HG02623 (cell line): Measurements from ENCODE around the gene TPPP2.
"Not testable (repeated sequence)": the region's sequence is repeated elsewhere in the genome, so short reads cannot be mapped to it uniquely, and the experiment has no call there.

Experiments used
- ATAC-seq: cut with Tn5 transposase; IDR thresholded peaks from one replicate; pipeline ENCODE4 v1.9.1; 2021; ENCODE audit warnings: moderate library complexity; ENCODE audit not compliant: unreplicated experiment

Gene TPPP2

GRCh38 chr14:21037156-21037555, 7.1 kb downstream of the TPPP2 start:
- ATAC-seq, result no peak

- ATAC-seq, result no peak
These were observed 8.7 kb downstream of the TPPP2 start for GRCh38 chr14:21038441-21039422.

- no peak for ATAC-seq
These were observed 9.8 kb downstream of the TPPP2 start for GRCh38 chr14:21039585-21040369.

GRCh38 chr14:21040370-21040925, 10.4 kb downstream of the TPPP2 start:
- no peak for ATAC-seq

- ATAC-seq, result not testable (repeated sequence)
These were observed 10.9 kb downstream of the TPPP2 start for GRCh38 chr14:21040941-21041340.

GRCh38 chr14:21041676-21042433, 11.8 kb downstream of the TPPP2 start, which contains the start of gene RNASE7:
Gene RNASE7, plus strand, starts transcription at chr14:21042362. Its CDS starts 631 bp downstream, at chr14:21042993.
- ATAC-seq, result no peak

- ATAC-seq, result no peak
These were observed 12.9 kb downstream of the TPPP2 start for GRCh38 chr14:21042918-21043317.

GRCh38 chr14:21043387-21043973, 13.5 kb downstream of the TPPP2 start:
- no peak for ATAC-seq

- ATAC-seq, result no peak
These were observed 14.1 kb downstream of the TPPP2 start for GRCh38 chr14:21043974-21044618.

- ATAC-seq, result no peak
These were observed 17.4 kb downstream of the TPPP2 start for GRCh38 chr14:21047378-21047781.

- ATAC-seq, result no peak
These were observed 18.6 kb downstream of the TPPP2 start for GRCh38 chr14:21048638-21049037.

GRCh38 chr14:21049271-21049673, 19.3 kb downstream of the TPPP2 start:
- ATAC-seq, result no peak

GRCh38 chr14:21050597-21050996, 20.6 kb downstream of the TPPP2 start:
- no peak for ATAC-seq

GRCh38 chr14:21053184-21054122, 23.4 kb downstream of the TPPP2 start:
- ATAC-seq, result no peak

GRCh38 chr14:21054123-21054767, 24.2 kb downstream of the TPPP2 start:
- no peak for ATAC-seq

- no peak for ATAC-seq
These were observed 24.7 kb downstream of the TPPP2 start for GRCh38 chr14:21054768-21055145.

- ATAC-seq, result no peak
These were observed 25.6 kb downstream of the TPPP2 start for GRCh38 chr14:21055432-21056117.
